HPDE6-E6E7 (cell line): Measurements from ENCODE around the gene METTL23.

Experiments
- DNase-seq: peaks from one replicate; pipeline ENCODE4 v3.0.0; 2011; ENCODE audit warnings: missing footprints; ENCODE audit errors: extremely low spot score

METTL23 gene

DNA sequence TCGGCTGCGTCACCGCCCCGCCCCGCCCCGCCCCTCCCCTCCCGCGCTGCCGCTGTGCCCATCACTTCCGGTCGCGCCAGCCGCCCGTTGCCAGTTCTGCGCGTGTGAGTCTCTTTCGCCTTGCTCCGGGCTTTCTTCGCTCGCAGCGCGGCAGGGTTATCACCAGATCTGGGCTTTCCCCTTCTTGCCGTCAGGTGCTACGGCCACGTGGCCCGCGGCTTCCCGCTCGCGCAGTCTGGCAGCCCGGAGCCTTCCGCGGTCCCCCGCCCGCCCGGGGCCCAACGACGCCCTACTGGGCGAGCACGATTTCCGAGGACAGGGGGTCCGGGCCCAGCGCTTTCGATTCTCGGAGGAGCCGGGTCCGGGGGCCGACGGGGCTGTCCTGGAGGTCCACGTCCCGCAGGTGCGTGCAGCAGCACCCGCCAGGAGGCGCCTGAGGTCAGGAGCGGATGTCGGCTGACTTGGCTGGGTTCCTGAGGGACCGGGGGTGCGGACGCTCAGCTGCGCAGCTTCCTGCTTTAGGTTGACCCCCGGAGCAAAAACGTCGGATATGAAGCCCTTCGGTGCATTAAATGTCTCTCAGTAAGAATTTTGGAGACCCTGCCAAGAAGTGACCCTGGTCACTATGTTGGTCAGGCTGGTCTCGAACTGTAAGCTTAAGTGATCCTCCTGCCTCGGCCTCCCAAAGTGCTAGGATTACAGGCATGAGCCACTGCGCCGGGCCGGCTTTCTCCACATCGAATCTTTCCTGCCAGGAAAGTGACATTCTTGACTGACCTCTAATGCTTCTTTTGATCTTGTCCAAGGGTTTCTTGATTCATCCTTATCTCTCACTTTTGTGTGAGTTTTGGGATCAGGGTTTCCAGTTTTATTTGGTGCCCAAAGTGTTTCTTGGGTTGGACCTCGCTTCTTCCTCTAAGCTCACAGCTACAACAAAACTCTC, at the start of gene METTL23:
TSS of gene METTL23 (plus strand) at position 64 of the 943 bp plus-strand sequence. CDS start 2,872 bp downstream, outside the sequence.
- DNase-seq, result peak; percentile 73

GRCh38 chr17:76677406-76677805, 49.2 kb upstream of the METTL23 start:
- no peak for DNase-seq

DNA sequence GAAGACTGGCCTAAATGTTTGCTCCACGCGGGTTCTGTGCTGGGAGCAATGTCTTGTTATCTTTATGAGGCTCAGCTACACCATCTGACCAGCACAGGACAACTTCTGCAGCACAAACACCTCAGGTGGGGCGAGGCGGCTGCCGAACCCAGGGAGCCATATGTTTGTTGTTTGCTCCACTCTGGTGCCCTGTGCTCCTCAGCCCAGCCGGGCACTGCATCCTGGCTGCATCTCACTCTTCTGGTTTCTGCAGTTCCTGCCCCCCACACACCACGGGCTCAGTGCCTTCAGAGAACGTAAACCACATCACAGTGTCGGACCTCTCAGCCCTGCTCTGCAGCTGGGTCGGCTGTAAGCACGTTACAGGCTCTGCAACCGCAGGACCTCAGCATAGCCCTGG, 48.3 kb upstream of the METTL23 start:
- DNase-seq, result no peak

DNA sequence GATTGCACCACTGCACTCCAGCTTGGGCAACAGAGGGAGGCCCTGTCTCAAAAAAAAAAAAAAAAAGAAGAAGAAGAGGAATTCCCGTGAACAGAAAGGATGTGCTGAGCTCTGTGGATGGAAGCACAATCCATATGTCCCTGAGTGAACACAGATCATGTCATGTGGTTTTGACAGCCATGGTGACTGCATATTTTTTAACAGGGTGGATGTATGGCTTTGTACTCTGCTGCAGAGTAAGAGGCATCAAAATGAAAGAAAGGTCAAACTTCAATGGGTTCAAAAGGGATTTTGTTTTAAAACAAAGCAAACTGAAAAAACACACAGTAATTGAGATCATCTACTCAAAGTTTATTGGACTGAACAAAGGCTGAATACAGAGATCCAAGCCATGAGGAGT, 47.4 kb upstream of the METTL23 start:
- DNase-seq, result no peak

GRCh38 chr17:76681222-76682137, 45.2 kb upstream of the METTL23 start:
- DNase-seq, result peak; percentile 59

DNA sequence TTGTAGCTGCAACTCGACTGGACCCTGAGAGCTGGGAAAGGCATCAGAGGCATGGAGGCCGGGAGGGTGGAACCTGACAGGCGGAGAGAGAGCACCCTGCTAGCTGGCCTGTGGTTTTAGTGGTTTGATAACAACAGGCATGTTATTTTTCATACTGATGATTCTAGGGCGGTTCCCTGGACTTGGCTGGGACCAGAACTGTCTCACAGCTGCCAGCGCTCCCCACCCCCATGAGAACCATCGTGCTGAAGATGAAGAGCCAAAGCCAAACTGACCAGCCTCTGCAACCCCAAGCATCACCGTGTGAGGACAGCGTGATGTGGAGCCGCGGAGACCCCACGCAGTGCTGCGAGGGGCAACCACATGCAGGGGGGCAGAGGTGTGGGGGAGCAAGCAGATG, 44.3 kb upstream of the METTL23 start:
- no peak for DNase-seq

DNA sequence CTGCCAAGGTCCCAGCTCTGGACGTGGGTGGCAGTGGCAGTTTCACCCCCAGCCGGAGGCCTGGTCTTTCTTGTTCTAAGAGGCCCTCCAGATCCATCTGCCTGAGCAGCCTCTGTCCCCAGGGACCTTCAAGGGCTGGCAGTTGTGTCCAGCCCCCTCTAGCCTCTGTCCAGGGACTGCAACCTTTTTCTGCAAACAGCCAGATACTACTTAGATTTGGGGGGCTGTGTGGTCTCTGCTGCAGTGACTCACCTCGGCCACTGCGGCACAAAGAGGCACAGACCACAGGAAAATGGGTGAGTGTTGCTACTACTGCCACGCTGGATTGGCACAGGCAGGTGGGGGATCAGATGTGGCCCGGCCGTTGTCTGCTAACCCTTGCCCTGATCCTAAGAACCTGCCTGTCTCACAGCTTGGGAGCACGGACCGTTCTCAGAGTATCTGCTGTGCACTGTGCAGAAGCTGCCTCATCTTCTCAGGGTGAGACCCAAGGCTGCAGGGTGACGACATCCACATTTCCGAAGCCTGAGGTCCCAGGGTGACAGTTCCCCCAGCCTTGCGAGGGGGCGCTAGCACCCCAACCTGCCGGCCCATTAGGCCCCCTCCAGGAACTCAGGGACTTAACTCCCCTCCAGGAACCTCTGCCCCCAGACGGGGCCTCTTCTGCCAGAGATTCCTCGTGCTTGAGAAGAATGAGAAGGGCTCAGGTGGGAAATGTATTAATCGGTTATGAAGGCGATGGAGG, 43.5 kb upstream of the METTL23 start:
- DNase-seq, result no peak

DNA sequence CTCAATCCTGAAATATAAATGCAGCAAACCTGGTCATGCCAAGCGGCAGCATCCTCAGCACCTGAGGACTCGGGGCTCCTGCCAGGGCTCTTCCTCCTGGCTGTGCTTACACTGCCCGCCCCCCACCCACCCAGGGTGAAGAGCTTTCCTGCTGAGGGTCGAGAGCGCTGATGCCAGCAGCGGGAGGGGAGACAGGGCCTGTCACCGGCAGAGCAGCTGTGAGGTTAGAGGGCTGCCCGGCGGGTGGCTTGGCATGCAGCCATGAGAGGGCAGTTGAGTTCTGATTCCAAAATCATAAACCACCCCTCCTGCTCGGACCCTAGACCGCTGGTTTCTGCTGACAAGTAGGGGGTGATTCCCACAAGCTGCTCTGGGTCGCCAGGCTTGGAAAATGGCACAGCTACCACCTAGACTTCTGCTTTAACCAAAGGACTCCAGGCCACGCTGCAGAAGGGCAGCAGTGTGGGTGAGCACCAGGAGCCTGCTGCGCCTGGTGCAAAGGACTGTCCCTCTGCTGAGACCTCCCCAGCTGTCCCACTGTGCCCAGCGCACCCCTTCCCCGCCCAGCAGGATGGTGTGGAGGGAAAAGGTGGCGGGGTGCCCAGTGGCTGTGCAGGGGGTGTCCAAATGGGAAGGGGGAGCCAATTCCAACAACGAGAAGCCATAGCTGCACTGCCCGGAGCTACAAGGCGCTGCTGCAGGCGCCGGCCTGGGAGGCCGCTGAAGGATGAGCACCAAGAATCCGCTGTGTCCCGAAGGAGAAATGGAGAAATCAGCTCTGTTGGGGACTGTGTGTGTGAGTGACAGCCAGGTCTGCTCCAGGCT, 42.5 kb upstream of the METTL23 start:
- DNase-seq, result no peak

- DNase-seq, result no peak
Measured at GRCh38 chr17:76684756-76685155, 41.9 kb upstream of the METTL23 start.

DNA sequence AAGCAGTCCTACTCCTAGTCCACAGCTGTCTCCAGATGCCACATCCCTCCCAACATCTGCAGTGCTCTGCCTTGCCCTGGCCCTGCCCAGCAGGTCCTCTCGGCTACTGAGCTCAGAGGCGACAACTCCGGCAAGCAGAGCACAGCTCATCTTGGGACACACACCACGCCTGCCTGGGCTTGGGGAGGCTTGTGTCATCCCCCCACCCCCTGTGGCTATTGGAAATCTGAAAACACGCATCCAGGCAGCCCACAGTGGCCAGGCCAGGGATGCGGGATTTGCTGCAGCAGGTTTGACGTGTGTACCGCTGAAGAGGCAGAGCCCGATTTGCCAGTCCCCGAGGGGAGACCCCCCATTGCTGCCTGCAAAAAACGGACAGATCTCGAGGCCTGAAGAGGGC, 41.3 kb upstream of the METTL23 start:
- no peak for DNase-seq

DNA sequence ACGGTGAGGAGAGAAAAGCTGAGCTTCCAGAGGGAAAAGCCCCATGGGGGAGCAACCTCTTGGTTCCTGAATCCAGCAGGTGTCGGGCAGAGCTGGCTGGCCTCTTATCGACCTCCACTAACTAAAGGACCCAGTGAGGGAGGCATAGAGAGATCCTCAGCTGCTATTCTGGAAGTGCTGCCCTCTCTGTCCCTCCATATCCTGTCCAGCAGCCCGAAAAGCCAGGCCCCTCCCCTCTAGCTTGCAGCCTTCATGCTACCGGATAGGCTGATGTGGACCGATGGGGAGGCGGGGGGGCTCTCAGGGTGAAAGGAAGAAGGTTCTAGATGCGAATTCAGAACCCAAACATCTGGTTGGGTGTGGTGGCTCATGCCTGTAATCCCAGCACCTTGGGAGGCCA, 40.8 kb upstream of the METTL23 start:
- DNase-seq, result no peak

GRCh38 chr17:76686538-76687297, 39.9 kb upstream of the METTL23 start:
- DNase-seq, result no peak

DNA sequence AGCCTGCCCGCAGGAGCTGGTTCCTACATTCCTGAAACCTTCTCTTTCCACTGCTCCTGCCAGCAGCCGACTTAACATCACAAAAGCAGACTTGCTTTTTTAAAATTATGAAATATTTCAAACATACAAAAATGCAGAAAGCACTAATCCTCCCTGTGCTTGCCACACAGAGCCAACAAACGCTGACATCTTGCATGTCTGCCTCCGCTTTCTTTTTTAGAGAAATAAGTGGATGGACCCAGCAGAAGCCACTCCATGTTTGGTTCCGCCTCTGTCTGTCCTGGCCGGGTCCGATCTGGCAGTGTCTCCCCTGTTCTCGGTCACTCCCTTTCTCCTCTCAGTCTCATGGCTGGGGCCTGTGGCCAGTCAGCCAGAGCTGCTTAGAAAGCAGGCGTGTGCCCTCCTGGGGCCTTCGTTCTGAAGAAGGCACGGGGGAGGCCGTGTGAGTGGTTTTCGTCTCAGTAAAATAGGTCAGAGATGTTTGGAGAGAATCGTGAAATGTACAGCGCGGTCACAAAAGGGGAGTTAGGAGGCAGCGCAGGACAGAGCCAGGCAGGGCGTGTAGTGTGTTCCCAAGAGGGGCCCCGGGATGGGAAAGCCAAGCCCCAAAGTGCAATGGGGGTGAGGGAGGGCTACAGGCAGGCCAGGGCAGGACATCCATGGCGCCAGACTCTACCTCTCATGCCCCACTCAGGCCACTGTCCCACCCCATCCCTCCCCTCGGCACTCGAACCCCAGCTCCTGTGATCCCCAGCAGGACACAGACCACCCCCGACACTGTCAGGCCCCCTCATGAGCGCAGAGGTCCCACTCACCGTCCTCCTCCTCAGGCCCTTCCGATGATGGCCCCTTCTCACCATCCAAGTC, 39.1 kb upstream of the METTL23 start:
- DNase-seq, result no peak

DNA sequence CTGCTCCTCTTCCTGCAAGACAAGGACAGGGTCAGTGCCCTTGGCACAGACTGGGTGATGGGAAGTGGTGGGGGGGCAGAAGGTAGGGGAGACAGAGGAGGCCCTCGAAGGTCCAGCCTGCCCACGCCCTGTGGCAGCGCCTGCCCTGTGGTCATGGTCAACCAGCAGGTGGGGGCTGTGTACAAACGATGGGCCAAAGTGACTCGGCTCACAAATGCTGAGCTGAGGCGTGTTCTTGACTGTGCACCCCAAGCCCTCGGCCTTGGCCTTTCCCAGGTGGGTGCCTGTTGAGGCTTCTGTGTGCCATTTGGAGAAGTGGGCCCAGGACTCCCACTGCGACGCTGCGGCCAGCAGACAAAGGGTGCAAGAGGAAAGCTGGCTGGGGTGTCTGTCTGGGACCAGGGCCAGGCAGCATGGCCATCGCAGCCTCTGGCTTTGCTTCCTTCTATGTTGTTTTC, 38.4 kb upstream of the METTL23 start:
- DNase-seq, result no peak

DNA sequence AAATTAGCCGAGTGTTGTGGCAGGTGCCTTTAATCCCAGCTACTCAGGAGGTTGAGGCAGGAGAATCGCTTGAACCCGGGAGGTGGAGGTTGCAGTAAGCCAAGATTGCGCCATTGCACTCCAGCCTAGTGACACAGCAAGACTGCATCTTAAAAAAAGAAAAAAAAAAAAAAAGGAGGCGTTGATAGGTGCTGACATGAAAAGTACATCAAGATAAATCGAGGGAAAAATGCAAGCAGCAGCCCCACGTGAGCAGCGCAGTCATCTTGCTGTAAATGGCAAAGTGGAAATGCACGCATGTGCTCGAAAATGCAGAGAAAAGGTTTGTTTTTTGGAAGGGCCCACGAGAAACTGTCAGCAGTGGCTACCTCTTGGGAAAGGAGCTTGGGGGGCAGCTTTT, 36.8 kb upstream of the METTL23 start:
- DNase-seq, result no peak

DNA sequence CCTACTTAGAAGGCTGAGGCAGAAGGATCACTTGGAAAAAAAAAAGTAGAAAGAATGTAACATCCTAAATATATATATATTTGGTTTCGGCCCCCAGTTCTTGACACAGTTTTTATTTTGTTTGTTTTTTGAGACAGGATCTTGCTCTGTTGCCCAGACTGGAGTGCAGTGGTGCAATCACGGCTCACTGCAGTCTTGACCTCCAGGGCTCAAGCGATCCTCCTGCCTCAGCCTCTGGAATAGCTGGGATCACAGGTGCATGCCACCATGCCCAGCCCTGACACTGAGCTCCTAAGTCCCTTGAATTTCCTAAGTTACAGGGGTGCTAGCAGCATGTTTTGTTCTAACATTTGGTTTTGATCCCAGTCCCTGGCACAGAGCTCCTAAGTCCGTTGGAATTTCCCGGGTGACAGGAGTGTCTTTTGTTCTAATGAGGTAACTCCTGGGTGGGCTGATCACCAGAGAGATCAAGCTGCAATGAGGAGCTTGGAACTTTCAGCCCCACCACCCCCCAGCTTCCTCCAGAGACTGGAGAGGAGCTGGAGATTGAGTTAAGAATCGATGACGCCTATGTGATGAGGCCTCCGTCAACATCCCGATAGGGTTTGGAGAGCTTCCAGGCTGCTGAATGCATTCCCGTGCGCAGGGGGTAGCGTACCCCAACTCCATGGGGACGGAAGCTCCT, 35.9 kb upstream of the METTL23 start:
- no peak for DNase-seq

DNA sequence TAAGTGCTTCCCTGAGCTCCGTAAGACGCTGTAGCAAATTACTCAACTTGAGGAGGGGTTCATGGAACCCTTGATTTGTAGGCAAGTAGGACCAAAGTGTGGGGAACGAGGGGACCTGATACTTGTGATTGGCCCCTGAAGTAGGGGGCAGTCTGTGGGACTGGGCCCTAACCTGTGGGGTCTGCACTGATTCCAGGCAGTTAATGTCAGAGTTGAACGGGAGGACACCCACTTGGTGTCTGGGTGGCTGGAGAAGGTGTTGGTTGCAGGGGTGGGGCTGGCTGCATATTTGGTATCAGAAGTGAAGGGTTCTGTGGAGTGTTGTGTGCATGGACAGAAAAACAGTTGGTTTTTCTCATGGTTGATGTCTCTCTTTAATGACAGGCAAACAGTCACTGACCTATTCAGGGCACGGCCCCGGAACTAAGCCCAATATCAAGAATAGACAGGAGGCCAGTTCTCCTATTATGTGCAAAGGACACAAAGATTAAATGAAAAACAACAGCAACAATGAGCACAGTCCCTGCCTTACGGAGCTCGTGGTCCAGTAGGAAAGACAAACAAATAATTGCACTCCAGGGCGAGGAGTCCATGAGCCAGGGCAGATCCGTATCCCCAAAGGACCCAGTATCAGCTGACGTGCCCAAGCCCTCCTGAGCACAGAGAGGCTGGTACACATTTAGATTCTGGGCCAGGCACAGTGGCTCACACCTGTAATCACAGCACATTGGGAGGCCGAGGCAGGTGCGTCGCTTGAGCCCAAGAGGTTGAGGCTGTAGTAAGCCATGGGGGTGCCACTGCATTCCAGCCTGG, 35.1 kb upstream of the METTL23 start:
- DNase-seq, result no peak
